ENCODE results near the gene ACBD3. TPM values are rescaled to one million over a fixed set of nuclear protein-coding genes. Genes with fewer than 3 reads are reported as not detected.

Gene ACBD3
- total RNA-seq, 1 donor from 2014 or later = 48.7 TPM

DNA sequence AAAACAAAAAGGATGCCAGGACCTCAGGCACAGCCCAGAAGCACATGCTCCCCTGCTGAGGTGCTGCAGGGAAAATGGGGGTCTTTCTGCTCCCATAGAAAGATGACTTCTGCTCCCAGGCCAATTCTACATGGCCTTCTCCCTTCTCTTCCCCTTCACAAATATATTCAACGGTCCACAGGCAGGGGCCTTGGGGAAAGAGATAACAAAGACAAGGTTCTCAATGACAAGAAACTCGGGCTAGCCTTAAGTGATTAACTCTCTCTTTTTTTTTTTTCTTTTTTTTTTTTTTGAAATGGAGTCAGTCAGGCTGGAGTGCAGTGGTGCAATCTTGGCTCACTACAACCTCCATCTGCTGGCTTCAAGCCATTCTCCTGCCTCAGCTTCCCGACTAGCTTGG is 69.9 kb downstream of the ACBD3 start:
- DNase-seq (ENCODE audit: extremely low read depth, low read depth, low spot score) = no peak

DNA sequence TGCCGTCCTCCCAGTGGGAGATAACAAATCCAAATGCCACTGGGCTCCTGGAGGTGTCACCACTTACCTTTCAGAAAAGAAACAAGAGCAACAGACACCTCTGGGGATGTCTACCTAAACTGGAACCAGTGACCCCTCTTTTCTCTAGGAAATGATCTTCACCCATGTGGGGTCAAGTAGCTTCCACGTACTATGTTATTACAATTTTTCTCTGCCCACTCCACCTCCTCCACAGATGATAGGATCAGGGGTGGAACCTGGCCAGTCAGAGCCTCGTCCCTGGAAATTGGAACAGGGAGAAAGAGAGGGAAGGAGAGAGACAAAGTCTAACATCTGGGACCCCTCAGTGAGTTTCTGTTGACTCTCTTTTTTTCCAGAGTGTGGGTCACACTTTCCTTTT is 73.9 kb downstream of the ACBD3 start:
- no peak for DNase-seq (ENCODE audit: extremely low read depth, low read depth, low spot score)

DNA sequence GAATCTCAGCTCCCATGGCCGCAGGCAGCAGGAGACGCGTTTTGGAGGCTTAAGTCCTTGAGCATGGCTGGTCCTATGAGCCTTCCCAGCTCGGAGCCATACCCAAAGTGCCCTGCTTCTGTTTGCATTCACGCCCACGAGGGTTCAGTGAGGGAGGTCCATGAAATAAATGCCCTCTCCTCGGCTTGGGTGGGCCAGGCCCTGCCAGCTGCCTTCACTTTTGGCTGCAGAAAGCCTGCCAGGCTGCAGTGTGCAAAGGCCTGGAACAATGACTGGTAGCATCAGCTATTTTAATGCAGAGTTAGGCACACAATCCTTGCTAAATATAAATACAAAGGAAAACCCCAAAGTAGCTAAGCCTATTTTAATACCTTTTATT is 74.7 kb downstream of the ACBD3 start:
- DNase-seq (ENCODE audit: extremely low read depth, low read depth, low spot score) = no peak

DNA sequence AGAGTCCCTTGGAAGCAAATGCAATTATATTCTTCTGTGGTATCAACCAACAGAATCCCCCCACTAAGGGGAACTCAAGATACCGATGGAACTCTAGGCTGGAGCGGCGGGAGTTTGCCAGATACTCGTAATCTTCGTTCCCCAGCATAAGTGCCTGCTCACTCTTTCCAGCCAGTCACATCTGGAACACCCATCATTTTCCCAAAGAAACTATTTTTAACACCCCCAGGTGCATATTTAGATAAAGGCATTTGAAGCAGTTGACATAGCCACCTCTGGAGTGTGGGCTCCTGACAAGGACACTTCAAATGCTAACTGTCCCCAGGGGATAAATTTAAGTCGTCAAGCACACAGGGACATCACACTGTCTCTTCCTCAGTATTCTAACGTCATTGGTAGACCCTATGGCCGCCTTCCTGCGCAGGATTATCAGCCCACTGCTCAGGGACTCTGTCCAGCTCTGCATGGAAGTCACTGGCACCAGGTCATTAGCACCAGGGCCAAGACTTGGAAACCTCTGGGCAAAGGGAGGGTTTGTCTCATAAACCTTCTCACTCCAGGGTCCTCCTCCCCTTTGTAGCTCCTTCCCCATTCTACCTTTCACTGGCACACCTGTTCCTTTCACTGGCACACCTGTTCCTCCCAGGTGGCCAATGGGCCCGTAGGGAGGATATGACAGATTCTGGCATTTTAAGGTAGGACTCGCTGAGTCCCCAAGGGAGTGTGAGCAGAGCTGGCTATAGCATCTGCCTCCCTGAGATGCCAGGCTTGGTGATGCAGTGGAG is 75.3 kb downstream of the ACBD3 start:
- DNase-seq (ENCODE audit: extremely low read depth, low read depth, low spot score) = no peak

DNA sequence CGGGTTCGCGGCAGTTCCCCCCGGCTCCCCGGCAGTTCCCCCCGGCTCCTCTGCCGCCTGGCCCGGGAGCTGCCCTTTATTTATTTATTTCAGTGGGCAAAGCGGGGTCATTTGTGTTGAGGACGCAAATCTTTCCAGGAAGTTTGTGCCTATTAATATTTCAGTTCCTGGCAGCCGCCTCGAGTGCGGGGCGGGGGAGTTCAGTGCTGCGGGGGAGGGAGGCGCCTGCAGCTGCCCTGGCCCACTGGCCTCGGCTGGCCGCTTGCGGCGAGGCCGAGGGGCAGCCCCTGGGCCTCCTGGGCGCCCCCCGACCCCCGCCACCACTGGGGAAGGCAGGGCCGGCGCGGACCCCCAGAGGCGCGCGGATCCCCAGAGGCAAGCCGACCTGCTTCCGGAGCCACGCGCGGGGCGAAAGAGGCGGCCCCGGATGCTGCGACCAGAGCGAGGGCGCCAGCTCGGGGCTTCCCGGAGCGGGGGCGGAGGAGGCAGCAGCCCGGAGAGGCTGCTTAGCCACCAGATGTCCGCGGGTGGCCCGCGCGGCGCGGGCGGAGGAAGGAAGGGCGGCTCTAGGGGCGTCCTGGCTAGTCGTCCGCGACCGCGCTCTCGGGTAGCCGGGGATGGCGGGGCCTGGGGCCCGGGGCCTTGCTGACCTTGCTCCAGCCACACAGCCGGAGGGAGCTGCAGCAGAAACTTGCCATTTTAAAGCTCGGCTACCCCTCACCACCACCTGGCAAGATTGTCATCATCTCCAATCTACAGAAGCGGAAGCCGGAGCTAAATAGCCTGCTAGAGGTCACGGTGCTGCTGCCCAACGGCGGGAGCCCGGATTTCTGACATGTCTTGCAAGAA is 76.1 kb downstream of the ACBD3 start:
- no peak for DNase-seq (ENCODE audit: extremely low read depth, low read depth, low spot score)

DNA sequence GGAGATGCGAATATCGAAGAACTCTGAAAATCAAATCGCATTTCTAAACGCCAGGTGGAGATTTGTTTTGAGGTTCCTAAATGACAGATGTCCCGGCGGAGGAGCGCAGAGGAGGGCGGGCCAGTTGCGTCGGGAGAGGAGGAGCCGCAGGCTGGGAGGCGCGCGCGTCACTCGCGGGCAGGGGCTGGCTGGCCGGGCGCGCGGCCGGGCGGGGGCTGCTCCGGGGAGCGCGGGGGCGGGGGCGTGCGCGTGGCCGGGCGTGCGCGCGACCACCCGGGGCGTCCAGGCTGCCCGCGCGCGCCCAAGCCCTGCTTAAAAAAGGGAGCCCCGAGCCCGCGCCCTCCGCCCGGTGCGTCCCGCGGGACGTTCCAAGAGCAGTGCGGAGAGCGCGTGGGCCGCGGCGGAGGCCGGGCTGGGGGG is 76.7 kb downstream of the ACBD3 start:
- no peak for DNase-seq (ENCODE audit: extremely low read depth, low read depth, low spot score)

DNA sequence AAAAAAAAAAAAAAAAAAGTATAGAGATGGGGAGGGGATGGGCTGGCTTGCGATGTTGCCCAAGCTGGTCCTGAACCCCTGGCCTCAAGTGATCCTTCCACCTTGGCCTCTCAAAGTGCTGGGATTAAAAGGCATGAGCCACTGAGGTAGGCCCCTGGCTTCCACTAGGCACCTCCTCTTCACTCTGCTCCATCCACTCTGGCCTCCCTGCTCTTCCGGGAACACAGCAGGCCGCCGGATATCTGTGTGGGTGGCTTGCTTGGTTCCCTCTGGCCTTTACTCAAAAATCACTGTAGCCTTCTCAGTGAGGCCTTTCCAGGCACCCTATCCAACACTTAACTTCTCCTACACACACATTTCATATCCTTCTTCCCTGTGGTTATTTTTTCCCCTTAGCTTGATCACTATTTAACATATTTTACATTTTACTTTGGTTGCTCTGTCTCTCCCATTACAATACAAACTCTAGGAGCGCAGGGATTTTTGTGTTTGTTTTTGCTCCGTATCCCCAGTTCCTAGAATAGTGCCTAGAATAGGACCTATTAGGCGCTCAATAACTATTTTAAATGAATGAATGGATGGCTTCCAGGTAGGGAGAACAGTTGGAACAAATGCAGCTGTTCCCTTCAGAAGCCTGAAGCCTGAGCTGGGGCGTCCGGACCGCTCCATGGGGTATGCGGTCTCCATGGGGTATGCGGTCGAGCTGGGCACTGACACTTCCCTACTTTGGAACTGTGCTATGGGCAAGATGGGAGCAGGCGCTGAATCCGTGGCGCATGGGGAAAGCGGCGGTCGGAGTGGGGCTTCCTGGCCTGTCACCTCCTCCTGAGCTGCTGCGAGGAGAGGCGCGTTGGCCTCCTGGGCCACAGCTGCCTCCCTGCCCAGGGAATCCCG is 77.4 kb downstream of the ACBD3 start:
- no peak for DNase-seq (ENCODE audit: extremely low read depth, low read depth, low spot score)

DNA sequence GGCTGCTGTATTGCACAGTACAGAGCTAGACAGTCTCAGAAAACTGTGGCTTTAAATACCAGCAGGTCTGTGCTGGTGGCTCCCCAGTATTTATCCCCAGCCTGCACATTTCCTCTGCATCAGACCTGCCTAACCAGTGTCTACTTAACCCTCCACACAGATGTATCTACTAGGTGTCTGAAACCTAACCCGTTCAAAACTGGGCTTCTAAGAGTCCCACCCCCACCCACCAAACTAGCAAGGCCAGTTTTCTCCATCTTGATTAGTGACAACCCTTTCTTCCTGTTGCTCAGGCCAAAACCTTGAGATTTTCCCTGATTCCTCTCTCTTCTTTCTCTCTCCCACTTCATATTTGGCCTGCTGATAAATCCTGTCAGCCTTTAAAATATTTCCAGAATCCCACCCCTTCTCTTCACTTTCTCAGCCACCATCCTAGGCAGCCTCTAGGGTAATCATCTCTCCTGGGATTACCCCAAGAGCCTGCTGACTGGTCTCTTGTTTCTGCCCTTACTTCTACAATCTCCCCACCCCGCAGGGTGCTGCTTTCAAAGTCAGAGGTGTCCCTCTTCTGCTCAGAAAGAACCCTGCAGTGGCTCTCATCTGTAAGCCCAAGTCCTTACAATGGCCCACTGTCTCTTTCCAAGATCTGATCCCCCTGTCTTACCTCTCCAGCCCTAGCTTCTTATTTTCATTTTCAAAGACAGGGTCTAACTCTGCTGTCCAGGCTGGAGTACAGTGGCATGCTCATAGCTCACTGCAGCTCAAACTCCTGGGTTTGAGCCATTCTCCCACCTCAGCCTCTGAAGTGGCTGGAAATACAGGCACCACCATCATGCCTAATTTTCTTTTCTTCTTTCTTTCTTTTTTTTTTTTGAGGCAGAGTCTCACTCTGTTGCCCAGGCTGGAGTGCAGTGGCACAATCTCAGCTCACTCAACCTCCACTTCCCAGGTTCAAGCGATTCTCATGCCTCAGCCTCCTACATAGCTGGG is 78.8 kb downstream of the ACBD3 start:
- DNase-seq (ENCODE audit: extremely low read depth, low read depth, low spot score) = no peak

DNA sequence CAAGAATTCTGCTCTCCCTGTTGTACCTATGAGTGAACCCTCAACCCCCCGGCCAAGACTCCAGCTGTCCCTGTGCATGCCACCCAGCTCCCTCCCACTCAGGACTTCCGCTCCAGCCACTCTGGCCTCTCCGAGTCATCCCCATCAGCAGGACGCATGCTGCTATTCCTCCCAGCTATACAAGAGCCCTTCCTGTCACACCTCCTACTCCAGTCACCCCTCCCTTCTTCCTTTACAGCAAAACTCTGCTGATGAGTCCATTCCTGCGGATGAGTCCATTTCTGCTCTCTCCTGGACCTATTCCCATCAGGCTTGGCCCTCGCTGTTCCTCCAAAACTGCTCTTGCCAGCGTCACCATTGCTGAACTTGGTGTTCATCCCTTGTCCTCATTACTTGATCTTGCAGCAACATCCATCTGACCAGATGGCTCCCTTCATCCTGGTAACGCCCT is 81.8 kb downstream of the ACBD3 start:
- DNase-seq (ENCODE audit: extremely low read depth, low read depth, low spot score) = no peak

DNA sequence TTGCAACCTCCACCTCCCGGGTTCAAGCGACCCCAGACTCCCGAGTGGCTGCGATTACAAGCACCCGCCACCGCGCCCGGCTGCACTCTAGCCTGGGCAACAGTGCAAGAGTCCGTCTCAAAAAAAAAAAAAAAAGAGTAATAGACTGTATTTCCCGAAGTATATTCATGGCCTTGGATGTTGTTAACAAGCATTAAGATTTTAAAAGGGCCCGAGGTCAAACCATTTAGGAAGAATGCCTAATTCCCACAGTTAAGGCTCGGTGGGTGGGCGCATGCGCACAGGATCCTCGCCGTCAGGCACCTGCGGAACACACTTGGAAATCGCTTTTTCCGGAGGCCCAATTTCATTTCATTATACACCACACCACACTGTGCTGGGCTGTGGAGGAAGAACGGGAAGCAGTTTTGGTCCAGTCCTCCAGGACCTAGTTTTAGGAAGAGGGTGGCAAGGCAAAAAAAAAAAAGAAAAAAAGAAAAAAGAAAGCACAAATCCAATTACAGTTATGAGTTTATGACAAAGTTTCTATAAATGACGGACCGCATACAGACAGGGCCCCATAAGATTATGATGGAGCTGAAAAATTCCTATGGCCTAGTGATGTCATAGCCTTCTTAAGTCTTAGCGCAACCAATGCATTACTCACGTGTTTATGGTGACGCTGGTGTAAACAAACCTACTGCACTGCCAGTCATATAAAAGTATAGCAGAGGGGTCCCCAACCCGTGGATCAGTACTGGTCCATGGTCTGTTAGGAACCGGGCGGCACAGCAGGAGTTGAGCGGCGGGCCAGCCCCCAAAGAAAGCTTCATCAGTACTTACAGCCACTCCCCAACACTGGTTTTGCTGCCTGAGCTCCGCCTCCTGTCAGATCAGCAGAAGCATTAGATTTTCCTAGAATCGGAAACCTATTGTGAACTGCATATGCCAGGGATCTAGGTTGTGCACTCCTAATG is 85.8 kb downstream of the ACBD3 start:
- no peak for DNase-seq (ENCODE audit: extremely low read depth, low read depth, low spot score)

DNA sequence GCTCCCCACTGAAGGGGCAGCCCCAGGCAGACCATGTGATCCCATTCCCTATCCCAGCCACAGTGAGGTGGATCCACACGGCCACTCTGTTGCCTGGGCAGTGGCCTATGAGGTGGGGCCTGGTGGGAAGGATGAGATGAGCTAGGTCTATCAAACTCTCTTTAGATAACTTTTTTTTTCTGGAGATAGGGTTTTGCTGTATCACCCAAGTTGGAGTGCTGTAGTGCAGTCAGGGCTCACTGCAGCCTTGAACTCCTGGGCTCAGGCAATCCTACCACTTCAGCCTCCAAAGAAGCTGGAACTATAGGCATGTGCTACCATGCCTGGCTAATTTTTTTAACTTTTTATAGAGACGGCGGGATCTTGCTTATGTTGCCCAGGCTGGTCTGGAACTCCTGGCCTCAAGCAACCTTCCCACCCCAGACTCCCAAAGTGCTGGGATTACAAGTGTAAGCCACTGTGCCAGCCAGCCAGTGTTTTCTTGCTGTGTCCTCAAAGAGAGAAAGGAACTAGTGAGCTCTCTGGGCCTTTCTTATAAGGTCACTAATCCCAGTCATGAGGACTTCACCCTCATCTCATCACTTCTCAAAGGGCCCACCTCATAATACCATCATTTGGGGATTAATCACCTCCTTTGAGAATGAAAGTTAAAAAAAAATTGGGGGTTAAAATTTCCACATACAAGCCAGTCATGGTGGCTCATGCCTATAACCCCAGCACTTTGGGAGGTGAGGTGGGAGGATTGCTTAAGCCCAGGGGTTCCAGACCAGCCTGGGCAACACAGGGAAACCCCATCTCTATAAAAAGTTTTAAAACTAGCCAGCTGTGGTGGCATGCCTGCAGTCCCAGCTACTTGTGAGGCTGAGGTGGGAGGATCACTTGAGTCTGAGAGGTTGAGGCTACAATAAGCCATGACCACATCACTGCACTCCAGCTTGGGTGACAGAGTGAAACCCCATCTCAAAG is 87.4 kb downstream of the ACBD3 start:
- no peak for DNase-seq (ENCODE audit: extremely low read depth, low read depth, low spot score)

DNA sequence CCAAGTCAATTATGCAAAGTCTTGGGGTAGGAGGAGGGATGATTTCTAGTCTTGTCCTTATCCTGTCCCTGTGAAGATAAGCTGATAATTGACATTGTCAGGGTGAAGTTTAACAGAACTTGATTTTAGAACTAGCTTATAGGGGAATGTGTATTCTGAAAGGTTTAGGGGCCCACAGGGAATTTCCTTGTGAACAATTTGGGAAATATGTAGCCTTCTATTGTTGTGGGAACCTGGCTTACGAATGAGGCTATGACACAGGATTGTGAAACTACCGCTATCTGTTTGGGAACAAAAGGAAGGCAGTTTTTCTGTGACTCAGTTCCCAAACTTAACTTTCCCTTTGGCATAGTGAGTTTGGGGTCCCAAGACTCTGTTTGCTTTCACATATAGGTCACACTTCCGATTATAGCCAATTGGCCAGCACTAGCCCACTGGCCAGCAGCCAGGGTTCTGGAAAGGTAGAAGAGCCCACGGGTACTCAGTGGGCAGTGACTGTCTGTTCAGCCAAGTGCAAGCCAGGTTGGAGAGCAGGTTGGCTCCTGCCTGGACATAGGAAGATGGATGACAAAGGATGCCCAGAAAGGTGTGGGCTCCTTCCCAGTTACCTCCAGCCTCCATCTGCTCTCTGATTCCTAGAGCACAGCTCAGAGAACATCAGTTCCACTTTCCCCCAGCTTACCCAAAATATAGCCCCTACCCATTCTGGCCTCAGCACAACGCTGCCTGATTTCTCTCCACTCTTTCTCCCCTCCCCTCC is 88.5 kb downstream of the ACBD3 start:
- DNase-seq (ENCODE audit: extremely low read depth, low read depth, low spot score) = no peak

DNA sequence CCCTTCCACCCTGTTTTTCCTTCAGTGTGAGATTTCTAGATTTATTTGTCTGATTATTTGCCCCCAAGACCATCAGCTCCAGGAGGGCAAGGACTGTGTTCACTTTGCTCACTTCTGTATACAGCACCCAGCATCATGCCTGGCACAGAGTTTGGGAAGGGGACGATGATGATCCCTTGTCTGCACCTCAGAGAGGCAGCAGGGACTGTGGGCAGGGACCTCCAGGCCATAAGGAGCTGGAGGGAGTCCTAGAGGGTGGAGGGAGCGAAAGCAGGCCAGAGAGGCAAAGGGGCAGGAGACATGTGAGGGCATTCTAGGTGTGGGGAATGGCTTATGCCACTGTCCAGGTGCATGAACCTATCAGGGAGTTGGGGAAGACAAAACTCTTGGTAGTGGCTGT is 91.3 kb downstream of the ACBD3 start:
- no peak for DNase-seq (ENCODE audit: extremely low read depth, low read depth, low spot score)
